Fibroblast of the conjunctiva (primary cell): Measurements from ENCODE around the gene PLA2G2E.
A peak's percentile ranks its signal among the peaks of the same experiment; 100 is the strongest.
"Not testable (repeated sequence)": the region's sequence is repeated elsewhere in the genome, so short reads cannot be mapped to it uniquely, and the experiment has no call there.

Experiments
- DNase-seq: peaks from one replicate; pipeline ENCODE4 v3.0.0-alpha.2; 2010; ENCODE audit warnings: low read depth

PLA2G2E gene

DNA sequence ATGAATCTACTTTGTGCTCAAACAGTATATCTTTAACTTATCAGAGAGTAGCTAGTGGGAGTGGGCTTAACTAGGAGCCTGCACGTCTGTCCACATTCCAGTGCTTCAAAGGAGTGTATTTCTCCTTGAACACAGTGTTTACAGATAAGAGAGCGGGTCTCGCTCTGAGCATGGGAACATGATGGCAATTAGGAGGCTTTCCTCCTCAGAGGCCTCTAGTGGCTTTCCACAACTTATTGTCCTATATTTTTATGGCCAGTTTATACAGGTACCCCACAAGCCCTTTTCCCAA, 3.7 kb upstream of the PLA2G2E start:
- DNase-seq = not testable (repeated sequence)

DNA sequence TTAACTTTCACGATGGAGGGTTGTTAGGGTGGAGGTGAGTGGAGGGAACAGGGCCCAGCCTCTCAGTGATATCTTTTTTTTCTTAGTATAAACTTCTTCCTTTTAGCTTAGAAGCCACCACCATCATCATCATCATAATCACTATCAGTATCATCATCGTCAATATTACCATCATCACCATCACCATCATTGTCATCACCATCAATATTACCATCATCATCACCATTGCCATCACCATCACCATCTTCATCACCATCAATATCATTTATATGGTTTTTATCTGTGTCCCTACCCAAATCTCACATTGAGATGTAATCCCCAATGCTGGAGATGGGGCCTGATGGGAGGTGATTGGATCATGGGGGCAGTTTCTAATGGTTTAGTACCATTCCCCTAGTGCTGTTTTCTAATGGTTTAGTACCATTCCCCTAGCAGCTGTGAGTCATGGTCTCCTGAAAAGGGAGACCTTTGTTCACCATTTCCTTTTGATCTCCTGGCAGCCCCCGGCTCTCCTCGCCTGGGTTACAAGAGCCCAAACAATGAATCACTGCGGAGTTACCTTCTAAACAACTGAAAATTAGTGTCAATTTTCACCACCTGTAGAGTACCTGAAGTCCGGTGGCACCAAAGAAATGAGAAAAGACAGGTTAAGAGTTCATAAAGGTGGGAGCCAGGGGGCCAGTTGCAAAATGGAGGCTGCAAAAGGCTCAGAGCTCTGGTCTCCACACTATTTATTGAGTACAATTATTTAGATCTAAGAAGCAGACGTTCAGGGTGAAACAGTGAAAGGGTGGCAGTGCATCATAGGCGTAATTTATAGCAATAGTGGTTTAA, 3.1 kb upstream of the PLA2G2E start:
- DNase-seq = no peak

DNA sequence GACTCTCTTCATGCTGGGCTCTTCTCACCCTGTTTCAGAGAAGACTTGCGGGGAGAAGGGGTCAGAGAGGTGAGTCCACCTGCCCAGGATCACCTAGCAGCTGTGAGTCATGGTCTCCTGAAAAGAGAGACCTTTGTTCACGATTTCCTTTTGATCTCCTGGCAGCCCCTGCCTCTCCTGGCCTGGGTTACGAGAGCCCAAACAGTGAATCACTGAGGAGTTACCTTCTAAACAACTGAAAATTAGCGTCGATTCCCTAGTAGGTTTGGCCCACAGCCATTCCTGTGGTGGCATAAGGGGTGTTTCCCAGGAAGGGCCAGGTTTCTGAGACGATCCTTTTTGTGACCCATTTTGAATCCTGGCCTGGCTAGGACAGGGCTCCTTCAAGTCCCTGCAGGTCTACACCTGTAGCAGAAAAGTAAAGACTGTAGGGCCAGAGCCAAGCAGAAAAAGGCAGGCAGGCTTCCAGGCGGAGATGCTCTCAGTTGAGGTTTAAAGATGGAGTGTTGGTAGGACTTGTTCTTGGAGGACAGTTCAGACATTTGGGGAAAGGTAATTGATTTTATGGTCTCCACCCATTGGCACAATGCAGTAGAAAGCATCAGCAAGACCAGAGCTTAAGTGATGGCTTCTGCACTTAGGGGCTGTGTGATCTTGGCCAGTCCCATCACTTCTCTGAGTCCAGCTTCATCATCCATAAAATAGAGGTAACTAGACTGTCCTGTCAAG, 2.1 kb upstream of the PLA2G2E start:
- no peak for DNase-seq

GRCh38 chr1:19923953-19924346, 533 bp upstream of the PLA2G2E start:
- DNase-seq = no peak

- DNase-seq = no peak
Observed at GRCh38 chr1:19922015-19922688, 1.3 kb downstream of the PLA2G2E start.

DNA sequence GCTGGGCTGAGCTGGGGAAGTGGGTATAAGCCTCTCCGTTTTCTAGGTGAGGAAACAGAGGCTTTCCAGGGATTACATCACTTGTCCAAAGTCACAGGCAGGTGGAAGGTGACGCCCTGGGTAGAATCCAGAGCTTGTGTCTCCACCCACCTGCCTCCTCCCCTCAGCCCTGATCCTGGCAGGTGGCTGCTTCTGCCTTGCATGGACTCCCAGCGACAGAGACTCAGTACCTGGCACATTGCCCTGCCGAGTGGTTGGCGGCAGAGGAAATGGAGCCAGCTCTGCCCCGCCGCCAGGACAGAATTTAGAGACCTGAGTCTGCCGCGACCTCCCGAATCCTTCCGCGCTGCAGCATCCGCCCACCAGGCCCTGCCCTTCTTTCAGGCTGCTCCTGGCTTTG, 2.1 kb downstream of the PLA2G2E start:
- DNase-seq = no peak

DNA sequence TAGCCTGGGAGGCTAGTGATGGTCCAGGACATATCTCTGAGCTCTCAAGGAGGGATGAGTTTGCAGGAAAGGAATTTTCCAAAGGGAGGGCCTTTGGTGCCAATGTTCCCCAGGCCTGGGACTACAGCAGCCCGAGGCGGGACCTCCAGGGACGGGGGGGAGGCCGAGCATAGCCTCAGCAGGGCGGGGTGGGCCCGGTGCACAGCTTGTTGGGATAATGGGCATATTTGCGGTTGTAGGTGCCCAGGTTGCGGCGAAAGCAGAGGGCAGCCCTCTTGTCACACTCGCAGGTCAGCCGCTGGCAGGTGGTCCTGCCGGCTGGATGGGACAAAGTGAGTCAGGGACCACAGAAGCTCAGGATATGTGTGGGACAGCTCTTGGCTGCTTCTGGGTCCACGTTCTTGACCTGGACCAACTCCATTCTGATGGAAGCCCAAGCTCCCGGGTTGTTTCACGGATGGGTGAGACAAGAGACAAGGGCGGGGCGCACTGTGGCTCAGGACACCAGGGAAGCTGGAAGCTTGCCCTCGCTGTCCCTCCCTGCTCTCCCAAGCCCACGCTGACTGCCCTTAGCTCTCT, 3.2 kb downstream of the PLA2G2E start:
- DNase-seq = no peak

GRCh38 chr1:19918057-19918456, 5.4 kb downstream of the PLA2G2E start:
- DNase-seq = peak; percentile 67

- DNase-seq = no peak
Observed at GRCh38 chr1:19910650-19911049, 12.8 kb downstream of the PLA2G2E start.

GRCh38 chr1:19909971-19910370, 13.4 kb downstream of the PLA2G2E start:
- no peak for DNase-seq

- no peak for DNase-seq
Observed at GRCh38 chr1:19909392-19909791, 14.0 kb downstream of the PLA2G2E start.

DNA sequence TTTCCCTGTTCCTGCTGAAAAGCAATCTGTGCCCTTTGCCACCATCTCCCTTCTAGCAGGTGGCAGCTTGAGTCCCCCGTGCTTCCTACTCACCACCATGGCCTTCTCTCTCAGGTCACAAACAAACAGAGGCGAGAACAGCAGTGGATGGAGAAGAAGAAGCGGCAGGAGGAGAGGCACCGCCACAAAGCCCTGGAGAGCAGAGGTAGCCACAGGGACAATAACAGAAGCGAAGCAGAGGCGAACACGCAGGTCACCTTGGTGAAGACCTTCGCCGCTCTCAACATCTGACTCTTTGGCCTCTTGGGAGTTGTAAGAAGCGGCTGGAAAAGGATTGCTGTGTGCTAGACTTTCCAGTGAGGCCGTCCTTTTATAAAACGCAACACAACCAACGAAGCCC, 16.0 kb downstream of the PLA2G2E start:
- DNase-seq = no peak

DNA sequence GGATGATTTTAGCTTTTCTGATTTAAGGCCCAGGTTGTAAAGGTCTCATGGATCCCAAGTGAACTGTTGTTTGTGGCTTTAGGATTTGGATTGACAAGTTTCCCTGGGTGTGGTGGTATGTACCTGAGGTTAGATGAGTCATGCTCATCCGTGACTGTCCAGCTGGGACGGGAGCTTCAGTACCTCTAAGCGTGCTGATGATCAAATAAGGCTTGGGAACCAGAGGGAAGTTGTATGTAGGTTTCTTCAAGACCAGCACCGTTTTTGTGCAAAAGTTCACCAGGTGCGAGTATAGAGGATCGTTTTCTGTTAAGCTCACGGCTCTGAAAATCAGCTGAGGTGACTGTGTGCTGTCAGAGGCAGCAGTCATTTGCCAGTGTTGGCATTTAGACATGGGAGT, 19.8 kb downstream of the PLA2G2E start:
- DNase-seq = no peak

- no peak for DNase-seq
Observed at GRCh38 chr1:19901653-19902052, 21.8 kb downstream of the PLA2G2E start.

GRCh38 chr1:19894218-19894617, 29.2 kb downstream of the PLA2G2E start:
- peak; percentile 14 for DNase-seq

DNA sequence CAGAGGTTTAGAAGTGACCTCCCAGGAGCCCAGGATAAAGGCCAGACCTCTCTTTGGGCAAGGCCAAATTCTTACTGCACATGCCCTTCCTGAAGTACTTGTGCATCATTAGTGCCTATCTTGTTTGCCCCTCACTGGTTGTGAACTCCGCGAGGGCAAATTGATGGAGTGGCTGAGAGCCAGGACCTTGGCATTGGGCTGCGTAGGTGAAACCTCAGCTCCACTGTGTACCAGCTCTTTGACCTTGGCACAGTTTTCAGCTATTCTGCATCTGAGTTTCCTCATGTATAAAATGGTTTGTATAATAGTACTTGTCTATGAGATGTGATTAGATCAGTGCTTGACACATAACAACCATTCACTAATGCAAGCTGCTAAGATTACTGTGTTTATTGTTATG, 29.7 kb downstream of the PLA2G2E start:
- DNase-seq = no peak

DNA sequence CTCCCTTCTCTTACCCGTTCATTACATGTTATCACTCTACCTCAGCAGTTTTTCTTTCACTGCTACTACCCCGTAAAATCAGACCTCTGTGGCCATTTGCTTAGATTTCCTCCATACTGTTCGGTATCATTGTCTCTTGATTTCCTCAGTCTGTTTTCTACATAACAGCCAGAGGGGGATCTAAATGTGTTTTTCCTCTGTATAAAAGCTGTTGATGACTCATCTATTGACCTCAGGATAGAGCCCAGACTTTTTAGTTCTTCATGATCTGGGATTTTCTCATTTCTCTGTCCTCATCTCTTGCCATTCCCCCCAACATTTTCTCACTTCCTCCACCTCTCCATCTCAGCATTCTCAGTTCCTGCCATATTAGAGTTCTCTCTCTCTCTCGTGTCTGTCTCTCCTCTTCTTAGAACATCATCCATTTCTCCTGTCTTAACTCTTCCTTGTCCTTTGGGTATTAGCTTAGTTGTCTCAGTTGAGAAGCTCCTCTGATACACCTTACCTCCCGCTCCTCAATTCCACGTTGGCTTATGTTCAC, 30.7 kb downstream of the PLA2G2E start:
- DNase-seq = no peak

DNA sequence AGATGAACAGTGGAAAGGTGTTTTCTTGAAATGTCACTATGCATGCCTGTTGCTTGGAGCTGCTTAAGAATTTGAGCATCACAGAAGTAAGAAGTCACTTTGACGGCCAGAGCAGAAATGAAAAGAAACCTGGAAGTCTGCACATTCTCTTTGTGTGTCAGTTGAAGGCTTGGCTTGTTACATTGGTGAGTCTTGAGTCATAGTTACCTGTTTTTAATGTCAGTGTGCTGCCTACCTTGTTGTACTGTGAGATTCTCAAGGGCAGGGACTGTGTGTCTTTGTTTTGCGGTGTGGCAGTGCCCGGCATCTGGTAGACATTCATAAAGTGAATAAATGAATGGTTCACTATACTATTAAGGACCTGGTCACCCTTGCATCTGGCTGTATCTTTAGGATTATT, 31.3 kb downstream of the PLA2G2E start:
- DNase-seq = no peak

DNA sequence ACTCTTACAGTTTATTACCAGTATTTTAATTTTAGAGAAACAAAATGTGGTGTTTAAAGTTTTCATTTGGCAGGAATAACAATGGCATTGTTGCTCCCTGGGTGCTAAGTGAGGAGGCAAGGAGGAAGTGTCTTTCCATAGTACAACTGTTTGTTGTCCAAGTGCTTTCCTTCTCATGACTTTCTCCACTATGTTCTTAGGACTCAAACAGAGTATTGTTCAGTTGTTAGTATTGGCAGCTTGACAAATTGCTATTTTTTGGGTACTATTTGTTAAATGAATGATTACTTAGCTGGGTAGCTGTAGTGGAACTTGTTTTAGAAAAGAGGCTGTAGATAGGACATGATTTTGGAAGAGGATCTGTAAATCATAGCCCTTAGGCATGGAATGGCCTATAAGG, 33.8 kb downstream of the PLA2G2E start:
- no peak for DNase-seq

GRCh38 chr1:19888112-19888511, 35.3 kb downstream of the PLA2G2E start:
- no peak for DNase-seq

GRCh38 chr1:19885821-19886220, 37.6 kb downstream of the PLA2G2E start:
- DNase-seq = no peak

DNA sequence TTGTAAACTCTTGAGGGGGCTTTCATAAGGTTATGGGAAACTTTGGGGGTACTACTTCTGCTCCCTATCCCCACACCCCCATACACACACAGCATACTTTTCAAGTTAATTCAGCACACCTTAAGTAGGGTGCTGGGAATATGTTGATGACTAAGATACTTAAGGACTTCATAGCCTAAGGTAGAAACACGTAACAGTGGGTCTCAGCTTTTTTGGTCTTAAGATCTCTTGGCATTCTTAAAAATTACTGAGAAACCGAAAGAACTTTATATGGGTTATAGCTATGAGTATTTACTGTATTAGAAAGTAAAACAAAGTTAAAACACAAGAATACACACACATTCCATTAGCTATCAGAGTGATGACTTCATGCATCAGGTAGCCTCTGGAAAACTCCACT, 39.1 kb downstream of the PLA2G2E start:
- DNase-seq = no peak
